NCI-H2227 (cell line): ENCODE data around the gene BFAR.
"Not testable (repeated sequence)": the region's sequence is repeated elsewhere in the genome, so short reads cannot be mapped to it uniquely, and the experiment has no call there.

ENCODE experiments used
- DNase-seq: peaks from one replicate; lab custom pipeline; 2025; ENCODE audit not compliant: unreplicated experiment; lab: John Stamatoyannopoulos, UW

BFAR gene

GRCh38 chr16:14632693-14633569 lies at the start of gene BFAR:
Gene BFAR, plus strand, starts transcription at chr16:14632951. Its CDS starts 11,396 bp downstream, at chr16:14644347.
- peak; percentile 98 for DNase-seq

GRCh38 chr16:14585287-14585686 lies 47.5 kb upstream of the BFAR start:
- no peak for DNase-seq

GRCh38 chr16:14586637-14587305 lies 46.0 kb upstream of the BFAR start:
- no peak for DNase-seq

- peak; percentile 24 for DNase-seq
These were observed 32.6 kb upstream of the BFAR start for GRCh38 chr16:14600164-14600563.

- no peak for DNase-seq
These were observed 30.2 kb upstream of the BFAR start for GRCh38 chr16:14602443-14602963.

GRCh38 chr16:14606102-14606501 lies 26.6 kb upstream of the BFAR start:
- DNase-seq, result no peak

- no peak for DNase-seq
These were observed 24.6 kb upstream of the BFAR start for GRCh38 chr16:14608111-14608566.

- no peak for DNase-seq
These were observed 24.1 kb upstream of the BFAR start for GRCh38 chr16:14608604-14609003.

GRCh38 chr16:14609716-14610115 lies 23.0 kb upstream of the BFAR start:
- no peak for DNase-seq

- no peak for DNase-seq
These were observed 21.1 kb upstream of the BFAR start for GRCh38 chr16:14611660-14612059.

- DNase-seq, result no peak
These were observed 18.8 kb upstream of the BFAR start for GRCh38 chr16:14613991-14614390.

- no peak for DNase-seq
These were observed 16.5 kb upstream of the BFAR start for GRCh38 chr16:14616280-14616679.

- DNase-seq, result no peak
These were observed 14.2 kb upstream of the BFAR start for GRCh38 chr16:14618566-14618965.

- DNase-seq, result no peak
These were observed 5.7 kb upstream of the BFAR start for GRCh38 chr16:14627078-14627477.

GRCh38 chr16:14628806-14629611 lies 3.7 kb upstream of the BFAR start:
- DNase-seq, result no peak

- DNase-seq, result peak; percentile 52
These were observed 3.2 kb upstream of the BFAR start for GRCh38 chr16:14629612-14629918.

GRCh38 chr16:14629919-14630619 lies 2.7 kb upstream of the BFAR start, which contains the start of gene PARN:
Gene PARN, minus strand, starts transcription at chr16:14630260. Its CDS starts 135 bp downstream, at chr16:14630125.
- peak; percentile 98 for DNase-seq

- not testable (repeated sequence) for DNase-seq
These were observed 2.0 kb upstream of the BFAR start for GRCh38 chr16:14630620-14631330.

- no peak for DNase-seq
These were observed 1.6 kb downstream of the BFAR start for GRCh38 chr16:14634389-14634725.
